T-helper 2 cell treated with Interferon-gamma antibody and Interleukin-4, amounts not matched to agents 100 ng/mL and 5 ng/mL, for 36 hours (primary cell): ENCODE data around the gene ALDH16A1. TPM values are rescaled to one million over a fixed set of nuclear protein-coding genes. Genes with fewer than 3 reads are reported as not detected.

Experiments
- intact Hi-C: fragments of 100-400 bp; cut with micrococcal nuclease; formaldehyde crosslinking; loops from one replicate; pipeline ENCODE4 v1.15.1; 2023
- total RNA-seq: library from RNA; stranded (reverse); gene quantifications from 2 replicates; pipeline ENCODE4 v1.2.3, GENCODE V29; 2022

Gene ALDH16A1
- total RNA-seq, 1 donor from 2014 or later = 47.5 TPM

DNA sequence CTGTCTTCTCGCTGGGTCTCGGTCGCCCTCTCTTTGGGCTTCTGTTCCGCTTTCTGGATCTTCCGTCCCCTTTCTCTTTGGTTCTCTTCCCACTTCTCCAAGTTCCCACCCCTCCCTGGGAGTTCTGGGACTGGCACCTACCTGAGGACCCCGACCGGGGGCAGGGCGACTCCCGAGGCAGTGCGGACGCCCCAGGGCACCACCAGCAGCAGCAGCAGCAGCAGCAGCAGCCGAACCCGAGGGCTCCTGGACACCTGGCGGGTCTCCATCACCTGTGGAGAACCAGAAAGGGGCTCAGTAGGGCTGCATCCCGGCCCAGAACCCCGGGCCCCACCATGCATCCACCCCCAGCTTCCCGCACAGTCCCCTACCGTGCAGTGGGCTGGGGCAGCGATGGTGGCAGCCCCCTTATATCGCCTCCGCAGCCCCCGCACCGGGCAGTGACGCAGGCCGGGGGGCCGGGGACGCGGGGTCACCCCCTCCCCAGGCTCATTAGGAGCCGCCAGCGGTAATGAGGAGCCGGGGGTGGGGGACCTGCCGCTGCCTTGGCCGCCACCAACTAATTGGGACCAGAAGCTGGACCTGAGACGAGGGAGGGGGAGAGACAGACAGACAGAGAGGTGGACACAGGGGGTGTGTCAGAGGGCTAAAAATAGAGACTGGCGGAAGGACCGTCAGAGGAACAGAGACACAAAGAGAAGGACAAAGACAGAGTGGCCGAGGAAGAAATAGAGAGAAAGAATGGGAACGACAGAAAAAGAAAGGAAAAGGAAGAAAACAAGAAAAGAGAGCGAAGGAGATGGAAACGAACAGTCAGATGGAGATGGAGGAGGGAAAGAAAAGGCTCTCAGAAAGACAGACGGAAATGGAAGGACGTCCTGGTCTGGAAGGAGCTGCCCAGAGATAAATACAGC is 29.7 kb upstream of the ALDH16A1 start, which contains the start of gene PTH2:
Gene PTH2, minus strand, starts transcription at position 371 of the 914 bp plus-strand sequence. Its CDS starts 102 bp downstream, at position 269.
- intact Hi-C loops = loop anchor here (2.0 kb wide), 1 partner anchor 19 kb away; no protein-coding TSS in a partner anchor

GRCh38 chr19:49423985-49424303 is 29.1 kb upstream of the ALDH16A1 start:
- intact Hi-C loops = loop anchor here (2.0 kb wide), 1 partner anchor 19 kb away; no protein-coding TSS in a partner anchor

- intact Hi-C loops = no loop called here
Measured at GRCh38 chr19:49425178-49425577, 27.8 kb upstream of the ALDH16A1 start, which contains the start of gene GFY. TSS of gene GFY (plus strand) at chr19:49425388. CDS start at chr19:49426431, 1,043 bp downstream.

GRCh38 chr19:49425922-49426592 is 27.0 kb upstream of the ALDH16A1 start:
- intact Hi-C loops = no loop called here

GRCh38 chr19:49427339-49427738 is 25.7 kb upstream of the ALDH16A1 start:
- intact Hi-C loops = no loop called here

DNA sequence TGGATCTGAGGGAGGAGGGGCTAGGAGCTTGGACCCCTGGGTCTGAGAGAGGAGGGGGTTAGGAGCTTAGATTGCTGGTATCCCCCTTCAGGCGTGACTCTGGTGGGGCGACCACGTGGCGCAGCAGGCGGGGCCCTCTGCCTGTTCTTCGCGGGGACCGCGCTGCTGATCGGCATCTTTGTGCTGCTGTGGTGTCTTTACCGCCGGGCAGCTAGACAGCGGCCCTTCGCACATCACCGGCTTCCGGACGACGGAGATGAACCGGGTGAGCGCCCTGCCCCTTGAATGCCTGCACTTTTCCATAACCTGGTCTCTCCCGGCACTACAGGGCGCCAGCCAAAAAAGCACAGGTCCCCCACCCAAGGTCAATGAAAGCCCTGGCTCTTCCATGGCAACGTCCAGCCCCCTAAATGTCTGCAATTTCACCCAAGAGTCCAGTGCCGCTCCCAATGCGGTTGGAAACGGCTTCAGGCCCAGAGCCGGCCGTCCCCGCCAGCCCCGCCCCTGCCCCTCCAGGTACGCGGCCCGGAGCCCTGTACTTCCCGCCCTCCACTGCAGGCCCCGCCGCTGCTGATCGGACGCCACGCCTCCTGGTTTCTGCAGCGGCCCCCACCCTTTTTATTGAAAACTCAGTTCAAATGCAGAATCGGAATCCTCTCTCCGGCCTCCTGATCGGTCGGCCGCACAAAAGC is 25.0 kb upstream of the ALDH16A1 start:
- intact Hi-C loops = no loop called here

GRCh38 chr19:49428547-49429451 is 24.2 kb upstream of the ALDH16A1 start:
- intact Hi-C loops = no loop called here

GRCh38 chr19:49430172-49430677 is 22.8 kb upstream of the ALDH16A1 start:
- intact Hi-C loops = loop anchor here (1.0 kb wide), 1 partner anchor 38 kb away; no protein-coding TSS in a partner anchor

- intact Hi-C loops = loop anchor here (1.0 kb wide), 1 partner anchor 39 kb away; no protein-coding TSS in a partner anchor
Measured at GRCh38 chr19:49430678-49431329, 22.2 kb upstream of the ALDH16A1 start.

GRCh38 chr19:49431330-49431749 is 21.7 kb upstream of the ALDH16A1 start:
- intact Hi-C loops = no loop called here

DNA sequence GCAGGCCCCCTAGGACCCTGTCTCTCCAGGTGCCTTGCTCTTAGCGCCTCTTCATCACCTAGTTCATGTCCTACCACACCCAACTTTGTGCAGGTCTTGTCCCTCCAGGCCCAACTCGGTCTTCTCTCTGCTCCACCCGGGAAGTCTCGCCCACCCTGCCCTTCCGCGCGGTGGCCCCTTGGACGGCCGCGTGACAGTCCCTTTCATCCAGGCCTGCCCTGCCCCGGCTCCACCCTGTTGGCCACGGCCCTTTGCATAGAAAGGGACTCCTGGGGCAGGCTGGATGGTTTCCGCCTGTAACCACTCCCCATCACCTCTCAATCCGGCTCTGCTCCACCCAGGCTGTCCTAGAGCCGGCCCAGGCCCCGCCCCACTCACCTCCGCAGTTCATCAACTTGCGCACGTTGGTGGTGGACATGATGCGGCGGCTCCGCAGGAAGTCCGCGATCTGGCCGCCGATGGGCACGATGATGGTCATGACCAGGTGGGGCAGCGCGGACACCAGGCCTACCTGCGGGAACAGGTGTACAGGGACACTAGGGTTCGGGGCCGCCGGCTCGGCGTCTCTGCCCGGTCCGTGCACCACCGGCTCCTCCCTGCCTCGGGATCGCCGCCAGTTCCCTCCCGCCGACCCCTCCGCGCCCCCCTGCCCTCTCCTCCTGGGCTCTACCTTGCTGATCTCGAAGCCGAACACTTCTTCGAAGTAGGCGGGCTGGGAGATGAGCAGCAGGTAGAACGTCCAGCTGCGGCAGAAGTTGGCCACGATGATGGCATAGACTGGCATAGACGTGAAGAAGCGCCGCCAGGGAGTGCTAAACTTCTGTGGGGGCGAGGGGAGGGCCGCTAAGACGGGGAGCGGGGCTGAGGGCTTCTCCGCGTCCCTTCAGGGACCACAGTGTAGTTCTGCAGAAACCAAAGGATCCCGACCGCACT is 20.6 kb upstream of the ALDH16A1 start:
- intact Hi-C loops = no loop called here

GRCh38 chr19:49433240-49433901 is 19.7 kb upstream of the ALDH16A1 start:
- intact Hi-C loops = no loop called here

GRCh38 chr19:49434907-49435583 is 18.0 kb upstream of the ALDH16A1 start:
- intact Hi-C loops = no loop called here

- intact Hi-C loops = no loop called here
Measured at GRCh38 chr19:49435670-49436069, 17.4 kb upstream of the ALDH16A1 start.

DNA sequence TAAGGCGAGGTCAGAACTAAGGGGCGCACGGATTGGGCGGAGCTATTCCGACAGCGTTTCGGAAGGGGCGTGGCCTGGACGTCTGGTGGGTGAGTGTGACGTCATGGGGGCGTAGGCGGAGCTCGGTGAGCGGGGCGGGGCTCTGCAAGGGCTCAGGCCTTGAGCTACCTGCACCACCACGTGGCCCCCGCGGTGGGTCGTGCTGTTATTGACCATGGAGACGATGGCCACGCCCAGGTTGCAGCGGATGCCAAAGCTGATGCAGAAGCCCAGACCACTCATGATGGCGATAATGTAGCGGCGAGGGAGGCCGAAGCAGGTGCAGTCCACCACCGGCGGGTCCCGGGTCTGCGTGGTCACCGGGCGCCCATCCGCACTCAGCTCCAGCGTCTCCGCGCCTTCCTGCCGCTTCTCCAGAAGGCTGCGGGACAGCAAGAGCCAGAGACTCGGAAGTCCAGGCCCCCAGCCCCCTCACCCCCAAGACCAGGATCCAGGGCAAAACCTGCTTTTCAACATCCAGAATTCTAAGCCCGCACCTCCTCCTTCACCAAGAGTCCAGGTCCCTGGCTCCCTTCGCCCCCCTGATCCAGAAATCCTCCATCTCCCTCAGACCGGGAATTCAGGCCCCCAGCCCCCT is 16.5 kb upstream of the ALDH16A1 start:
- intact Hi-C loops = no loop called here

DNA sequence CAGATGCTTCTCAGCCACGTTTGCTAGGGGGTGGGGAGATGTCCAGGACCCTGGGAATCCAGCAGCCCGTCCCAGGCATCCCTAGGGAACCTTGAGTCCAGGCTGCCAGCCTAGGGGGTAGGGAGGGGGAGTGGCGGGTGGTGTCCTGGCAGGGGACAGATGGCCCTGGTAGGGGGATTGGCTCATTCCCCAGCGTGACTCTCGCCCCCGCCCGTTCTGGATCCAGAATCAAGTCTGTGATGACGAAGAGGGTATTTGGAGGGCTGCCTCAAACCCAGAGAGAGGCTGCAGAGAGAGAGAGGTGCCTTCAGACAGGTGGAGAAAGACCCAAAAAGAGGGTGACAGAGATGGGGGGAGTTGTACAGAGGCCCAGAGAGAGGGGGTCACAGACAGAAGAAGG is 15.8 kb upstream of the ALDH16A1 start:
- intact Hi-C loops = no loop called here

- intact Hi-C loops = no loop called here
Measured at GRCh38 chr19:49438261-49438660, 14.8 kb upstream of the ALDH16A1 start.
